Cardiac muscle cell (in vitro differentiated cells and primary cell): ENCODE measurements around the gene CLCN3. TPM values are rescaled to one million over a fixed set of nuclear protein-coding genes. Genes with fewer than 3 reads are reported as not detected.

Source experiments
- DNase-seq, 2 donors: peaks; one replicate each; pipeline versions ENCODE4 v3.0.0 to v3.0.0-alpha.2; 2010 to 2017; ENCODE audit warnings: low read depth in 1 of 2, low spot score in 1 of 2
- H3K27ac ChIP-seq: fragments of 200-600 bp; sonication (generic); 2 replicates; pipeline ENCODE4 v1.5.1; 2016
- H3K27me3 ChIP-seq: fragments of 200-600 bp; sonication (generic); 2 replicates; pipeline ENCODE4 v1.6.0; 2016; ENCODE audit warnings: control low read depth
- H3K36me3 ChIP-seq: fragments of 200-600 bp; sonication (generic); 2 replicates; pipeline ENCODE4 v1.5.1; 2016; ENCODE audit warnings: control low read depth
- H3K4me1 ChIP-seq: fragments of 200-600 bp; sonication (generic); 2 replicates; pipeline ENCODE4 v1.8.1; 2017; ENCODE audit warnings: low read depth, mild to moderate bottlenecking, mixed run types
- H3K4me3 ChIP-seq: fragments of 200-600 bp; sonication (generic); 2 replicates; pipeline ENCODE4 v1.5.1; 2016; ENCODE audit warnings: mild to moderate bottlenecking
- H3K9me3 ChIP-seq: fragments of 200-600 bp; sonication (generic); 2 replicates; pipeline ENCODE4 v1.5.1; 2017; ENCODE audit warnings: low read depth, mild to moderate bottlenecking, control low read depth
- polyA plus RNA-seq: library from polyadenylated mRNA; unstranded; fragments of >200 nt; fragmentation: Nextera tagmentation; extraction: Ambion mirVana; gene quantifications from 2 replicates; pipeline ENCODE4 v1.2.1, GENCODE V29; 2016
- total RNA-seq: library from RNA; depleted of rRNA; stranded (reverse); fragments of >200 nt; gene quantifications from 2 replicates; pipeline ENCODE4 v1.2.3, GENCODE V29; 2016
- TF ChIP-seq, protein P1 (sequence below): IDR thresholded peaks from 2 replicates; pipeline ENCODE4 v1.5.1; 2012; ENCODE audit warnings: low read depth, mild to moderate bottlenecking, low read length

CLCN3 gene
- total and polyA plus RNA-seq, 2 experiments from 2014 or later, result 22.4 to 48.7 TPM

DNA sequence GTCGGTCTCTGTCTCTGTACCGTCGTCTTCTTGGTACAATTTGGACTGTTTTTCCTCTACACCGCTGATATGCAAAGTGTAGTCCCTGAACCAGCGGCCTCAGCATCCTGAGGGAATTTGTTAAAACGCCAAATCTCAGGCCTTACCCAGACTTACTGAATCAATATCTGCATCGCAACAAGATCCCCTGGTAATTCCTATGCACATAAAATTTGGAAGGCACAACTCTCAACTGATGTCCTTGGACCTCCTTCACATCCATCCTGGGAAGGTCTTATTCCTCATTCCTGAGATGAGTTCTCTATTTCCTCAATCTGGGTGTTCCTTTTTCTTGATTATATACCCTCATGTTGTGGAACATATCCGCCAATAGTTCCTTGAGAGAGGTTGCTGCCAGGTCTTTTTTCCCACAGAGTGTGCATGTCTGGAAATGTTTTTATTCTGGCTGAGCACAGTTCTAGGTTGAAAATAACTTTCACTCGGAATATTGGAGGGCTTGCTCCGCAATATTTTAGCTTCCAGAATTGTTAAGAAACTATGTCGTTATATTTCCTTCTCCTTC is 138.1 kb downstream of the CLCN3 start:
- H3K4me3 ChIP-seq, result no peak overlapping the region

GRCh38 chr4:169761846-169762245 is 141.5 kb downstream of the CLCN3 start:
- Histone ChIP-seq H3K9me3 (no peaks in the 10 kb centered on the region), H3K27me3 (no peaks in the 10 kb centered on the region), H3K36me3 (no peaks in the 10 kb centered on the region), H3K4me3 (no peak overlapping the region), H3K27ac (no peak overlapping the region), H3K4me1 (no peaks in the 10 kb centered on the region)
- TF ChIP-seq, protein P1, sequence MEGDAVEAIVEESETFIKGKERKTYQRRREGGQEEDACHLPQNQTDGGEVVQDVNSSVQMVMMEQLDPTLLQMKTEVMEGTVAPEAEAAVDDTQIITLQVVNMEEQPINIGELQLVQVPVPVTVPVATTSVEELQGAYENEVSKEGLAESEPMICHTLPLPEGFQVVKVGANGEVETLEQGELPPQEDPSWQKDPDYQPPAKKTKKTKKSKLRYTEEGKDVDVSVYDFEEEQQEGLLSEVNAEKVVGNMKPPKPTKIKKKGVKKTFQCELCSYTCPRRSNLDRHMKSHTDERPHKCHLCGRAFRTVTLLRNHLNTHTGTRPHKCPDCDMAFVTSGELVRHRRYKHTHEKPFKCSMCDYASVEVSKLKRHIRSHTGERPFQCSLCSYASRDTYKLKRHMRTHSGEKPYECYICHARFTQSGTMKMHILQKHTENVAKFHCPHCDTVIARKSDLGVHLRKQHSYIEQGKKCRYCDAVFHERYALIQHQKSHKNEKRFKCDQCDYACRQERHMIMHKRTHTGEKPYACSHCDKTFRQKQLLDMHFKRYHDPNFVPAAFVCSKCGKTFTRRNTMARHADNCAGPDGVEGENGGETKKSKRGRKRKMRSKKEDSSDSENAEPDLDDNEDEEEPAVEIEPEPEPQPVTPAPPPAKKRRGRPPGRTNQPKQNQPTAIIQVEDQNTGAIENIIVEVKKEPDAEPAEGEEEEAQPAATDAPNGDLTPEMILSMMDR, result no peak
- DNase-seq, result no peak

More for the DNA sequence above, 138.1 kb downstream of the CLCN3 start:
- TF ChIP-seq, protein P1, result no peak
- Histone ChIP-seq H3K9me3 (no peaks in the 10 kb centered on the region), H3K4me1 (peaks cover 5% of the 10 kb centered on the region), H3K36me3 (no peaks in the 10 kb centered on the region), H3K27me3 (no peaks in the 10 kb centered on the region), H3K27ac (no peak overlapping the region)
- DNase-seq, result no peak

GRCh38 chr4:169765835-169766234 is 145.5 kb downstream of the CLCN3 start:
- Histone ChIP-seq H3K4me1 (no peaks in the 10 kb centered on the region), H3K27ac (no peak overlapping the region), H3K9me3 (no peaks in the 10 kb centered on the region), H3K36me3 (no peaks in the 10 kb centered on the region), H3K4me3 (no peak overlapping the region), H3K27me3 (no peaks in the 10 kb centered on the region)
- DNase-seq, result no peak
- TF ChIP-seq, protein P1, result no peak

- Histone ChIP-seq H3K36me3 (no peaks in the 10 kb centered on the region), H3K27me3 (no peaks in the 10 kb centered on the region), H3K27ac (no peak overlapping the region), H3K4me3 (no peak overlapping the region), H3K4me1 (no peaks in the 10 kb centered on the region), H3K9me3 (no peaks in the 10 kb centered on the region)
- DNase-seq, result no peak
- TF ChIP-seq, protein P1, result no peak
These were observed 146.4 kb downstream of the CLCN3 start for GRCh38 chr4:169766741-169767140.

DNA sequence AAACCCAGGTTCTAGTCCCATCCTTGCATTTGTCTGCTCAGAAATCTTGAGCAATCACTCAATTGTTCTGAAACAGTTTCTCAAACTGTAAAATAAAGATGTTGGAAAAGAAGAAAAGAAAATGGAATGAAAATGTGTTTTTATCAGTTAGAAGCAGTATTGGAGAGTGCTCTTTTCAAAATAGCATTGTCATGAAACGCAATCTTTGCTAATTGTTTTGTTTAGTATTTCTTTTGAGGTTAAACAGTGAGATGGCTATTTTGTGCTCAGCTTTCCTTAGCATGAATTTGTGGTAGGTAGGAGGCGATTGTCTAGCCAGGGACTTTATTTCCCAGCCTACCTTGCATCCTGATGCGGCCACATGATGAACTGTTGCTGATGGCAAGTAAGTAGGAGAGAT is 148.0 kb downstream of the CLCN3 start:
- Histone ChIP-seq H3K4me3 (no peak overlapping the region), H3K27ac (no peak overlapping the region), H3K4me1 (no peaks in the 10 kb centered on the region), H3K9me3 (no peaks in the 10 kb centered on the region), H3K36me3 (no peaks in the 10 kb centered on the region), H3K27me3 (no peaks in the 10 kb centered on the region)
- TF ChIP-seq, protein P1, result no peak
- DNase-seq, result no peak
